Right atrium auricular region (tissue), 2 donors: ENCODE results near the gene RASD2. TPM values are rescaled to one million over a fixed set of nuclear protein-coding genes. Genes with fewer than 3 reads are reported as not detected.

Experiments used
- DNase-seq: peaks from one replicate; pipeline ENCODE4 v3.0.0-alpha.2; 2019; ENCODE audit warnings: low spot score
- H3K27ac ChIP-seq, 2 donors: fragments of 200-600 bp; sonication (generic); 1 replicate in 1 of 2; 2 replicates in 1 of 2; pipeline ENCODE4 v1.5.1; 2016 to 2019
- H3K27me3 ChIP-seq, 2 donors: fragments of 200-600 bp; sonication (generic); one replicate each; pipeline versions ENCODE4 v1.5.1 to v1.6.0; 2017 to 2019
- H3K36me3 ChIP-seq: fragments of 200-600 bp; sonication (generic); one replicate; pipeline ENCODE4 v1.5.1; 2016
- H3K4me1 ChIP-seq, 2 donors: fragments of 200-600 bp; sonication (generic); one replicate each; pipeline versions ENCODE4 v1.5.1 to v1.6.0; 2017 to 2019
- H3K4me3 ChIP-seq, 2 donors: fragments of 200-600 bp; sonication (generic); 1 replicate in 1 of 2; 2 replicates in 1 of 2; pipeline ENCODE4 v1.5.1; 2017 to 2019; ENCODE audit warnings: mild to moderate bottlenecking in 1 of 2, moderate library complexity in 1 of 2
- H3K9me3 ChIP-seq, 2 donors: fragments of 200-600 bp; sonication (generic); one replicate each; pipeline ENCODE4 v1.5.1; 2019
- total RNA-seq, 2 donors: library from RNA; depleted of rRNA; stranded (reverse); fragments of >200 nt; gene quantifications; one replicate each; pipeline ENCODE4 v1.1.0, GENCODE V29; 2016
- TF ChIP-seq, protein P1 (sequence below), 2 donors: fragments of 200-600 bp; sonication (generic); IDR thresholded peaks; one replicate each; pipeline ENCODE4 v1.5.1; 2019; ENCODE audit warnings: antibody characterized with exemption in 2 of 2

The RASD2 gene
- total RNA-seq, 2 donors from 2014 or later: 0.94 to 3.1 TPM

DNA sequence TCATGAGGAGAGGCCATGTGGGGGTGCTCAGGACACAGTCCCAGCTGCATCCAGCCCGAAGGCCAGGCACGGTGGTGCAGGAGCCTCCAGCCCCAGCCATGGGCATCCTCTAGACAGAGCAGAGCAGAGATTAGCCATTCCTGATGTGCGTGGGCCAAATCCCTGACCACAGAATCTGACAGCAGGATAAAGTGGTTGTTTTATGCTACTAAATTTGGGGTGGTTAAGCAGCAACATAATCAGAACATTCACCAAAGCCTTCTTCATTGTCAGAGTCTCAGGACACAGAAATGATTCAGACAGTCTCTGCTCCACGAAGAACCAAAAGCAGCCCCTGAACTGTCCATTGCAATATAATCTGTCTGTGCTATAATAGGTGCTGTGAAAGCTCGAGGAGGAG is 19.7 kb downstream of the RASD2 start:
- no peaks in the 10 kb centered on the region for H3K36me3 ChIP-seq
- no peak for DNase-seq
- H3K9me3 ChIP-seq: no peaks in the 10 kb centered on the region
- no peak overlapping the region for H3K27ac ChIP-seq
- H3K4me3 ChIP-seq: no peak overlapping the region
- H3K4me1 ChIP-seq: peaks cover 0 to 6% of the 10 kb centered on the region in 2 donors
- no peaks in the 10 kb centered on the region for H3K27me3 ChIP-seq
- TF ChIP-seq, protein P1, sequence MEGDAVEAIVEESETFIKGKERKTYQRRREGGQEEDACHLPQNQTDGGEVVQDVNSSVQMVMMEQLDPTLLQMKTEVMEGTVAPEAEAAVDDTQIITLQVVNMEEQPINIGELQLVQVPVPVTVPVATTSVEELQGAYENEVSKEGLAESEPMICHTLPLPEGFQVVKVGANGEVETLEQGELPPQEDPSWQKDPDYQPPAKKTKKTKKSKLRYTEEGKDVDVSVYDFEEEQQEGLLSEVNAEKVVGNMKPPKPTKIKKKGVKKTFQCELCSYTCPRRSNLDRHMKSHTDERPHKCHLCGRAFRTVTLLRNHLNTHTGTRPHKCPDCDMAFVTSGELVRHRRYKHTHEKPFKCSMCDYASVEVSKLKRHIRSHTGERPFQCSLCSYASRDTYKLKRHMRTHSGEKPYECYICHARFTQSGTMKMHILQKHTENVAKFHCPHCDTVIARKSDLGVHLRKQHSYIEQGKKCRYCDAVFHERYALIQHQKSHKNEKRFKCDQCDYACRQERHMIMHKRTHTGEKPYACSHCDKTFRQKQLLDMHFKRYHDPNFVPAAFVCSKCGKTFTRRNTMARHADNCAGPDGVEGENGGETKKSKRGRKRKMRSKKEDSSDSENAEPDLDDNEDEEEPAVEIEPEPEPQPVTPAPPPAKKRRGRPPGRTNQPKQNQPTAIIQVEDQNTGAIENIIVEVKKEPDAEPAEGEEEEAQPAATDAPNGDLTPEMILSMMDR (IDR thresholded peaks at IDR 0.05): no peak

DNA sequence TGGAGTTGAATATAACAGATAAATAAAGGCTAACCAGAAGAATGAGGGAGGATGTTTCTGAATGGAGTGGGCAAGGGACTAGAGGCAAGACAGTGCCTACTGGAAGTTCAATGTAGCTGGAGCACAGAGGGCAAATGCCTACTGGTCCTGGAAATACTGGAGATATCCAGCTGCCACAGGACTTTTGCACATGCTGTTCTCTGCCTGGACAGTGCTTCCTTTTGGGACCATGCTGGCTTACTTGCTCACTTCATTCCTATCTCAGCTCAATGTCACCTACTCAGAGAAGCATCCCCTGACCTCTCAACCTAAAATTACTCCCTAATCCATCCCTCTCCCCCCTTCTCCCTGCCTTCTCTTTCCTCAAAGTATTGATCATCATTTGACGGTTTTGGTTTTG is 20.2 kb downstream of the RASD2 start:
- Histone ChIP-seq H3K27me3 (no peaks in the 10 kb centered on the region), H3K27ac (no peak overlapping the region)

DNA sequence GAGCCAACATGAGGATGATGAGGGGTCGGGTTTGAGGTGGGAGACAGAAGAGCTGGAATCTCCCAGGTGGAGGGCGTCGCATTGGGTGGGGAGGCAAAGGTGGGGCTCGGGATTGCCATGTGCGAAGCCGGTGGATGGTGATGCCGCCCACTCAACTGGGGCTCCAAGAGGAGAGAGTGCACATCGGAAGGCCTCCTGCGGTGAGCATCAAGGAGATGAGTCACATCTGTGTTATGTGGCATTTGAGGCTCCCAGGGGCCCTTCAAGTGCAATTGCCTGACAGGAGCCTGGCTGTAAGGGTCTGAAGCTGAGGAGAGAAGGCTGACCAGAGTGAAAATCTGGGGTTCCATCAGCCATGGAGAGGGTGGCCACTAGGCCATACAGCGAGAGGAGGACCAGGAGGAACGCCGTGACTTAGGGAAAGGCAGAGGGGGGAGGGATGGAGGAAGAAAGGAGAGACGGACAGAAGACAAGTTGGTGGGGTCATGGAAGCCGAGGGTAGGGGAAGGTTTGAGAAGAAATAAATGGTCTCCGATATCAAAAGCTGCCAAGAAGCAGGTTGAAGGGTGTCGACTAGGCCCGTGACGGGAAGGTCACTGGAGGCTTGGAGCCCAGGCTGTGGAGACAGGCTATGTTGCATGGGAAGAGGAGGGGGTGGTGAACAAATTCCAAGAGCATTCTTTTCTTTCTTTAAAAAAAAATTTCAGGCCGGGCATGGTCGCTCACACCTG is 21.3 kb downstream of the RASD2 start:
- H3K27me3 ChIP-seq: no peaks in the 10 kb centered on the region
- H3K4me3 ChIP-seq: no peak overlapping the region
- H3K27ac ChIP-seq: no peak overlapping the region
- H3K36me3 ChIP-seq: no peaks in the 10 kb centered on the region
- TF ChIP-seq, protein P1 (IDR thresholded peaks at IDR 0.05): no peak
- DNase-seq: no peak
- H3K9me3 ChIP-seq: no peaks in the 10 kb centered on the region
- peaks cover 0 to 6% of the 10 kb centered on the region in 2 donors for H3K4me1 ChIP-seq

More for the DNA sequence above, 20.2 kb downstream of the RASD2 start:
- no peaks in the 10 kb centered on the region for H3K9me3 ChIP-seq
- H3K4me1 ChIP-seq: peaks cover 0 to 6% of the 10 kb centered on the region in 2 donors
- no peak for DNase-seq
- TF ChIP-seq, protein P1 (IDR thresholded peaks at IDR 0.05): no peak
- no peaks in the 10 kb centered on the region for H3K36me3 ChIP-seq
- no peak overlapping the region for H3K4me3 ChIP-seq

DNA sequence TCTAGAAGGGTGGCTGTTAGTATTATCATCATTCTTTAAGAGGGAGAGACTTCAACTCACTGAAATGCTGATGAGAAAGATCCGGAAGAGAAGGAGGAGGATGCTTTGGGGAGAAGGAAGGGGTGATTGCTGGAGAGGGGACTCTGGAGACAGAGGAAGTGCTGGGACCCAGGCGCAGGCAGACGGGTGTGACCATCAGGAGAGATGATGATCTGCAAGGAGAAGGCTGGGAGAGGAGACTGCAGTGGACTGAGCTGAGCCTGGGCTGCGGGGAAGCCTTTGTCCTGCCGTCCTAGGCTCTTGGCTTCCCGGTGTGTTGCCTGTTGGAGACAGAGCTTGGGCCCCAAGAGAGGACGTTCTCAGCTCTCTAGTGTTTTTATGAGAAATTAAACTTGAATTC is 22.6 kb downstream of the RASD2 start:
- TF ChIP-seq, protein P1 (IDR thresholded peaks at IDR 0.05): no peak
- Histone ChIP-seq H3K36me3 (no peaks in the 10 kb centered on the region), H3K27me3 (no peaks in the 10 kb centered on the region), H3K9me3 (no peaks in the 10 kb centered on the region), H3K27ac (no peak overlapping the region), H3K4me1 (peaks cover 0 to 6% of the 10 kb centered on the region in 2 donors), H3K4me3 (no peak overlapping the region)
- DNase-seq: no peak

DNA sequence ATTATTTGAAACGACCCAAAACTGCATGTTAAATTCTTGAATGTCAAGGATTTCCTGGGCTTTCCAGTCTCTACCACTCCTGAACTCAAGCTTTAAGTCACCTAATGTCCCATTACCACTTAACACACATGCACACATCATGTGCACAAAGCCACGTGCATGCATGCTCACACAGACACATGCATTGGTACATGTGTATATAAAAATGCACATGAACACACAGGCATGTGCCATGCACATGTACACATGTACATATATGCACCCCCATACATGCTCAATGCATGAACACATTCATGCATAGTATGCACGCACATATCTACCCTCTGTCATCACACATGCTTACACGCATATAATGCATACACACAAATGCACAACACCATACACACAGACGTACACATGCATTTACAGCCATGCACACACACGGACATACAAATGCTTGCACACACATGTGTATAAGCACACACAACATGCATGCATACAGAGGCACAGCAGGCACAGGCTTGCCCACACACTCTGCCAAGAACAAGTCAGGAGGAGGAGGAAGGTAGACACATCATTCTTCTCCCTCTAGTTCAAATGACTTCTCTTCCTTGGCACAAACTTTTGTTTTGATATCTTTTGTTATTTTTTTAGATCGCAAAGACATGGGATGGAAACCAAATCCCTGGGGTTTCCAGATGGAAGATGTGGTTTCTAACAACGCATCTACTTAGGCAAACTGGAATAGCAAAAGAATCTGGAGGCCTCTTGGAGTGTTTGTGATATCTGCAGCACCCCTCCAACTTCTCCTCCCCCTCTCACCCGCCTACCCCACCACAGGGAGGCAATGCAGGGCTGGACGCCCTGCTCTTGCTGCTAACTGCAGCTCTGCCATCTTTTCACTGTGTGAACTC is 24.6 kb downstream of the RASD2 start:
- no peaks in the 10 kb centered on the region for H3K9me3 ChIP-seq
- H3K4me3 ChIP-seq: no peak overlapping the region
- TF ChIP-seq, protein P1 (IDR thresholded peaks at IDR 0.05): no peak
- no peak for DNase-seq
- no peaks in the 10 kb centered on the region for H3K36me3 ChIP-seq
- H3K4me1 ChIP-seq: peaks cover 0 to 19% of the 10 kb centered on the region in 2 donors
- no peaks in the 10 kb centered on the region for H3K27me3 ChIP-seq
- no peak overlapping the region for H3K27ac ChIP-seq
